NB4 (cell line): ENCODE measurements around the gene KCNQ5.

Experiments
- DNase-seq: peaks from one replicate; pipeline ENCODE4 v3.0.0; 2010; ENCODE audit warnings: low read depth
- H3K4me3 ChIP-seq: one replicate; pipeline ENCODE4 v1.5.1; 2011; ENCODE audit warnings: mild to moderate bottlenecking, low read depth, low read length, moderate library complexity
- MAX ChIP-seq: IDR thresholded peaks from 2 replicates; pipeline ENCODE4 v1.6.1; 2011; ENCODE audit warnings: low read depth, low read length
- MYC ChIP-seq: IDR thresholded peaks from 2 replicates; pipeline ENCODE4 v1.6.1; 2011; ENCODE audit warnings: low read depth, low read length
- POLR2A ChIP-seq: IDR thresholded peaks from 2 replicates; pipeline ENCODE4 v1.6.1; 2011; ENCODE audit warnings: mild to moderate bottlenecking; ENCODE audit not compliant: insufficient read length; ENCODE audit errors: extremely low read depth
- TF ChIP-seq, protein P1 (sequence below): IDR thresholded peaks from one replicate; pipeline ENCODE4 v1.5.1; 2012; ENCODE audit warnings: low read depth, low read length

Gene KCNQ5

GRCh38 chr6:72661411-72661810, 39.5 kb downstream of the KCNQ5 start:
- H3K4me3 ChIP-seq, result no peak overlapping the region
- TF ChIP-seq MAX (no peak), MYC (no peak)
- DNase-seq, result no peak

GRCh38 chr6:72665599-72665998, 43.7 kb downstream of the KCNQ5 start:
- H3K4me3 ChIP-seq, result no peak overlapping the region
- TF ChIP-seq MYC (no peak), MAX (no peak), POLR2A (no peak)
- TF ChIP-seq, protein P1, sequence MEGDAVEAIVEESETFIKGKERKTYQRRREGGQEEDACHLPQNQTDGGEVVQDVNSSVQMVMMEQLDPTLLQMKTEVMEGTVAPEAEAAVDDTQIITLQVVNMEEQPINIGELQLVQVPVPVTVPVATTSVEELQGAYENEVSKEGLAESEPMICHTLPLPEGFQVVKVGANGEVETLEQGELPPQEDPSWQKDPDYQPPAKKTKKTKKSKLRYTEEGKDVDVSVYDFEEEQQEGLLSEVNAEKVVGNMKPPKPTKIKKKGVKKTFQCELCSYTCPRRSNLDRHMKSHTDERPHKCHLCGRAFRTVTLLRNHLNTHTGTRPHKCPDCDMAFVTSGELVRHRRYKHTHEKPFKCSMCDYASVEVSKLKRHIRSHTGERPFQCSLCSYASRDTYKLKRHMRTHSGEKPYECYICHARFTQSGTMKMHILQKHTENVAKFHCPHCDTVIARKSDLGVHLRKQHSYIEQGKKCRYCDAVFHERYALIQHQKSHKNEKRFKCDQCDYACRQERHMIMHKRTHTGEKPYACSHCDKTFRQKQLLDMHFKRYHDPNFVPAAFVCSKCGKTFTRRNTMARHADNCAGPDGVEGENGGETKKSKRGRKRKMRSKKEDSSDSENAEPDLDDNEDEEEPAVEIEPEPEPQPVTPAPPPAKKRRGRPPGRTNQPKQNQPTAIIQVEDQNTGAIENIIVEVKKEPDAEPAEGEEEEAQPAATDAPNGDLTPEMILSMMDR, result no peak
- DNase-seq, result no peak

DNA sequence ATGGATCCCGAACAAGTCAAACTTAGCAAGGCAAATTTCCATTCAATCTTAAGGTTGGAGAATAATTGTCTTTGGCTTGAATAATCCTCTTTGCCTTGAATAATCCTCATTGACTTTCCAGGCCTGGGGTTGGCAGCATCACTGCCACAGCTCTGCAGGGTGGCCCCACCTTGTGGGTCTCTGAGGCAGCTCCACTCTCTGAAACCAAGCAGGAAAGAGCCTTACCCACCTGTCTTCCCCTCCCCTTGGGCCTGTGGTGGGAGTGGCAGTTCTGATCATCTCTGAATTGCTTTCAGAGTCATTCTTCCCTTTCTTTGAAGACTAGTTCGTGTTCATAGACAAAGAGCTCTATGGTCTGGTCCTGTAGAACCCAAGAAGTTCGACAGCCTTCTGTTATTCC, 47.5 kb downstream of the KCNQ5 start:
- H3K4me3 ChIP-seq, result no peak overlapping the region
- no peak for DNase-seq
- TF ChIP-seq, protein P1, result no peak
- TF ChIP-seq POLR2A (no peak), MYC (no peak), MAX (no peak)

- TF ChIP-seq MYC (no peak), MAX (no peak), POLR2A (no peak)
- TF ChIP-seq, protein P1, result no peak
- no peak for DNase-seq
- no peak overlapping the region for H3K4me3 ChIP-seq
These were observed 51.0 kb downstream of the KCNQ5 start for GRCh38 chr6:72672906-72673305.

- DNase-seq, result no peak
- TF ChIP-seq, protein P1, result no peak
- no peak for TF ChIP-seq MYC
- TF ChIP-seq MAX, result no peak
- TF ChIP-seq POLR2A, result no peak
- no peak overlapping the region for H3K4me3 ChIP-seq
These were observed 53.0 kb downstream of the KCNQ5 start for GRCh38 chr6:72674842-72675241.

DNA sequence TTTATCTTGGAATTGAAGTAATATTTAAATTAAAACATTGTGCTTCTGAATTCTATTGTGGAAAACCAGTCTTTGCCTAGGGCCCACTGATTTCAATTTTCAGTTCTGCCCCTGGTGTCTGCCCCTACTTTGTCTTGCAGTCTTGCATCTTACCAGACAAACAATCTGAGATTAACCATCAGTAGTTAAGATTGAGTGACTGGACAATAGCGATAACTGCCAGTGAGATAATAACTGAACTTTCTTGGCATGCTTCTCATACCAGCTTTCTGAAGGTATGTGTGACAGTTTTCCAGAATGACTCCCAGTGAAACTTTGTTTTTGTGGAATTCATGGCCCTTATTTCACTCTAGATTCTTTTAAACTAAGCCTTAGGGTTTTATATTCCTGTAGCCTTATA, 53.5 kb downstream of the KCNQ5 start:
- no peak for DNase-seq
- H3K4me3 ChIP-seq, result no peak overlapping the region
- TF ChIP-seq MYC (no peak), MAX (no peak), POLR2A (no peak)
- TF ChIP-seq, protein P1, result no peak
